GM18520 (cell line): Measurements from ENCODE around the gene ABCA3.
"Not testable (repeated sequence)": the region's sequence is repeated elsewhere in the genome, so short reads cannot be mapped to it uniquely, and the experiment has no call there.

Source experiments
- ATAC-seq: cut with Tn5 transposase; IDR thresholded peaks from one replicate; pipeline ENCODE4 v1.9.1; 2021; ENCODE audit not compliant: unreplicated experiment

ABCA3 gene

DNA sequence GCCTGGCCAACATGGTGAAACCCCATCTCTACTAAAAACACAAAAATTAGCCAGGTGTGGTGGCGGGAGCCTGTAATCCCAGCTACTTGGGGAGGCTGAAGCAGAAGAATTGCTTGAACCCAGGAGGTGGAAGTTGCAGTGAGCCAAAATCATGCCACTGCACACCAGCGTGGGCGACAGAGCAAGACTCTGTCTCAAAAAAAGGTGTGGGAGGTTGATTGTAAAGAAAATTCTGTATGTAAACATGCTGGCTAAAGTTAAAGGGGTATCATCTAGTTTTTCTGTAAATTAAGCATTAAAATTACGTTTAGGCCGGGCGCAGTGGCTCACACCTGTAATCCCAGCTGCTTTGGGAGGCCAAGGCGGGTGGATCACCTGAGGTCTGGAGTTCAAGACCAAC lies 82.0 kb downstream of the ABCA3 start:
- not testable (repeated sequence) for ATAC-seq

DNA sequence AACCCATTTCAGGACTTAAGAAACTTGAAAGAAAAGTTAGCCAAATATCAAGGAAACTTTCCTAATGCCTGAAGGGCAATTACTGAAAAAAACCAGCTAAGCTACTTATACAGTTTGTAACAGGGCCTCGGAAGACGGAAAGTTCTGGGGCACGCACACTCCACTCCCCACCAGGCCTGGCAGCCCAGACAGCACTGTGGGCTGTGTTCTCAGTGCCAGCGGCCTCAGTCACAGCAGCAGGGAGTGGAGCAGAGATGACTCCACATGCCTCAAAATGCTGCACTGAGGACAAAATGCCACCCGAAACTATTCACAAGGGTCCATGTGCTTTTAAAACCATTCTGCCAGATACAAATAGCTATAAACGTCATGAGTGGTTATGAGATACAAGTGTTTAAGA lies 82.8 kb downstream of the ABCA3 start:
- no peak for ATAC-seq

DNA sequence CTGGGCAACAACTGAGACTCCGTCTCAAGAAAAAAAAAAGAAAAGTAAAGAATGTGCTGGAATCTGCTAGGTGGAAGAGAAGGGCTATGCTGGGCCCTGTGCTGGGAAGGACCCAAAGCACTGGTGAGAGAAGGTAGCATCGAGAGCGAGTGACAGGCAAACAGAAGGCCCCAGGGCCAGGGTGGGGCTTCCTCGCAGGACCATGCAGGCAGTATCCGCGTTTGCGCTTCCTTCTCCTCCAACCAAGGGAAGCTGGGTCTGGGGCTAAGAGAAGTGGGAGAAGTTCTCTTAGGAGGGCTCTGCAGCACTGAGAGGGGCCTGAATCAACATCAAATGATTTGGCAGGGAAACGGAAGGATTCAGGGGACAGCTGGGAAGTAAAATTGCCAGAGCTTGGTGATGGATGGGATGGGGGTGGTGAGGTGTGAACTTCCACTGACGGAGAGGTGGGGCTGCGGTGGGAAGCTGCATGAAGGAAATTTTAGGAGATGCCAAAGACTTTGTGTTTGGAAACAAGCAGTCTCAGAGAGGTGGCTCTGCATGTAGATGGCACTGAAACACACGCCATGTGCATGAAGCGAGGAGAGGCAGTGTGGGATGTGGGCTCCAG lies 83.9 kb downstream of the ABCA3 start:
- ATAC-seq, result no peak

DNA sequence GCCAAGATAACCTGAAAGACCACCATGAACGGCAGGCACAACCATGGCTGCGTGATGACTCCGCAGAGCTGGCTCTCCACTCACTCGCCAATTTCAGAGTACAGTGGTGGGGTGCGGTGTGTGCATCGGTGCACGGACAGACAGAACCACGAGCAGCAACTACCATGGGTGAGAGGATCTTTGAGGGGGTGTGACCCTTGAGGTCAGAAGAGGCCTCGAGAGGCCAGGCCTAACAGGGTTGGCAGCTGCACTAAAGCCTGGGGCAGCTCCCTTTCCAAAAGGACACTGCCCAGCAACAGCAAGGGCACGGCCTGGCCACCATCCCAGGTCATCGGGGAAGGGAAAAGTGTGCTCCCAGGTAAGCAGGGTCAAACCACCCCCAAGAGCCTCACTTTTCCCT lies 87.2 kb downstream of the ABCA3 start:
- ATAC-seq, result no peak

DNA sequence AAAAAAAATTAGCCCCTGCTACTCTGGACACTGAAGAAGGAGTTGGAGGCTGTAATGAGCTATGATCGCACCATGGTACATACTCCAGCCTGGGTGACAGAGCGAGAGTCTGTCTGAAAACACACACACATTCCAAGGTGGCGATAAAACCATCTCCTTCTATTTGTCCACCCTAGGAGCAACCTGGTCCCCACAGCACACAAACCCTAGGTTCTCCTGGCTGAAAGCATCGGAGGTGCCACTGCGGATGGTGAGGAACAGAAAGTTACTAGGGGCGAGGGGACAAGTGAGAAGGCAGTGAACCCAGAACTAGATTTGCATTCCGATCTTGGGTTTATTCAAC lies 87.8 kb downstream of the ABCA3 start:
- ATAC-seq, result no peak

DNA sequence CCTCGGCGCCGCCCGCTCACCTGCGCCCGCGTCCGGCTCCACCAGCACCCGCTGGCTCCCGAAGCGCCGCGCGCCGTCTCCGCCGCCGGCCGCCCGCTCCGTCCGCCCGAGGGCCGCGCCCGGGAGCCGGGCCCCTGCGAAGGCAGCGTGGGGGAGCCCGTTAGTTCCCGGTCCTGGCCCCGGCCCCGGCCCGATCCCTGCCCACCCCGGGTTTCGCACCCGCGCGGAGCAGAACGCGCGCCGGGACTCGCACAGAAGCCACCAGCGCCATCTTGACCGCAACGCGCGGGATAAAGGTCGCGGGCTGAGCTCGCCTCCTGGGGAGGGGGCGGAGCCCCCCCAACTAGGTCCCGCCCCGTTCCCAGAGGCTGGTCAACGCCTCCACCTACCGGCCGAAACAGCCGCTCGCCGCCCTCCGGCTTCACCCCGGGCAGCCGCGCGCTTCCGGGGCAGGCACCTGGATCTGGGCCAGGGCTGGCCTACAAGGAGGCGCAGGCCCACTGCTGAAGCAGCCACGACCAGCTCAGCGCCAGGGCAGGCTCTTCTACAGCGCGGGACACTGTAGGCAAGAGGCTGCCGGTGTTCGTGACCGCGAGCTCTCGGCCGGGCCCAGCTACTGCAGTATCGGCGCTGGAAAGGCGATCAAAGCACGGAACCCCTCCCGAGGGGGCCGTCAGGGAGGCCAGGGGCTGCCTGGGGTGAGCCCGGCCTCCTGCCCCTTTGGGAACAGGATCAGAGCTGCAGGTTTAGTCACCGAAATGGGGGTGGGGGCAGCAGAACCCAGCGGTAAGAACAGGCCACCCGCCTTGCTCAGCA lies 89.0 kb downstream of the ABCA3 start, which contains the start of gene ECI1:
ECI1 (minus strand) TSS at position 292 of the 816 bp plus-strand sequence; CDS start at position 271, 21 bp downstream.
- peak; percentile 94 for ATAC-seq

DNA sequence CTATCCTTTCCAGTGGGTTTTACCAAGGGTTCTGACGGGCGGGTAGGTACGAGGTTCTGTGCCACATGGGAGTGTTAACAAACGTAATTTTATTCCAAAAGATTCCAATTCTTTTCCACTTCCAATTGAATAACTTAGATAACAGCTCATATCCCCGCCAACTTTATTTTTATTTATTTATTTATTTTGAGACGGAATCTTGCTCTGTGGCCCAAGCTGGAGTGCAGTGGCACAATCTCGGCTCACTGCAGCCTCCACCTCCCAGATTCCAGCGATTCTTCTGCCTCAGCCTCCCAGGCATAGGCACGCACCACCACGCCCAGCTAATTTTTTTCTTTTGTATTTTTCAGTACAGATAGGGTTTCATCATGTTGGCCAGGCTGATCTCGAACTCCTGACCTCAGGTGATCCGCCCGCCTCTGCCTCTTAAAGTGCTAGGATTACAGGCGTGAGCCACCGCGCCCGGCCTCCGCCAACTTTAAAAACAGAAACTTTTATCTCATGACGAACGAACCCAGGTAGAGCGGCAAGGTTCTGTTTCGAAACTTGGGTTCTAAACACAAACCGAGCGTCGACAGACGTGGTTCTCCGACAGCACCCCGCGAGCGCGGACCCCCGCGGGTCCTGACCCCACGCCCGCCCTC lies 89.8 kb downstream of the ABCA3 start:
- ATAC-seq, result no peak

DNA sequence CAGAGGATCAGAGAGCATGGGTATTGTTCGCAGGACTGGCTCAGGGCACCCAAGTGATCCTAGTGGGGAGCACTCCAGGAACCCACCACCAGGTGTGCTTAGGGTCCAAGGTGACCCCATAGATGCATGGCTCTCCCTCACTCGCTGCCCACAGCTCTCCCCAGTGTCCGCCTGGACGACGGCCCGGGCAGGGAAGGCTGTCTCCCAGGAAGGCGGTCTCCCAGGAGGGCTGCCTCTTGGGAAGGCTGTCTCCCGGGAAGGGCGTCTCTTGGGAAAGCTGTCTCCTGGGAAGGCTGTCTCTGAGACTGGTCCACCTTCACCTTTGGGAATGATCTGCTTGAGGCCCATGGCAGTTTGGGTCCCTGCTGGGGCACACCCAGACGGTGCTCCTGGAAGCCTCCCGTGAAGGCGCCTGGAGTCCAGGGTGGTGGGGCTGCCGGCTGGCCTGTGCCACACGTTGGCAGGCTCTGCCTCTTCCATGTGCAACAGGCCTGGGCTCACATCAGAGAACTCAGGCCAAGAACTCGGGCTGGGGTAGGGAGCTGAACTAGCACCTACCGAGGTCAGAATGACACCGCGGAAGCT lies 94.1 kb downstream of the ABCA3 start:
- no peak for ATAC-seq

DNA sequence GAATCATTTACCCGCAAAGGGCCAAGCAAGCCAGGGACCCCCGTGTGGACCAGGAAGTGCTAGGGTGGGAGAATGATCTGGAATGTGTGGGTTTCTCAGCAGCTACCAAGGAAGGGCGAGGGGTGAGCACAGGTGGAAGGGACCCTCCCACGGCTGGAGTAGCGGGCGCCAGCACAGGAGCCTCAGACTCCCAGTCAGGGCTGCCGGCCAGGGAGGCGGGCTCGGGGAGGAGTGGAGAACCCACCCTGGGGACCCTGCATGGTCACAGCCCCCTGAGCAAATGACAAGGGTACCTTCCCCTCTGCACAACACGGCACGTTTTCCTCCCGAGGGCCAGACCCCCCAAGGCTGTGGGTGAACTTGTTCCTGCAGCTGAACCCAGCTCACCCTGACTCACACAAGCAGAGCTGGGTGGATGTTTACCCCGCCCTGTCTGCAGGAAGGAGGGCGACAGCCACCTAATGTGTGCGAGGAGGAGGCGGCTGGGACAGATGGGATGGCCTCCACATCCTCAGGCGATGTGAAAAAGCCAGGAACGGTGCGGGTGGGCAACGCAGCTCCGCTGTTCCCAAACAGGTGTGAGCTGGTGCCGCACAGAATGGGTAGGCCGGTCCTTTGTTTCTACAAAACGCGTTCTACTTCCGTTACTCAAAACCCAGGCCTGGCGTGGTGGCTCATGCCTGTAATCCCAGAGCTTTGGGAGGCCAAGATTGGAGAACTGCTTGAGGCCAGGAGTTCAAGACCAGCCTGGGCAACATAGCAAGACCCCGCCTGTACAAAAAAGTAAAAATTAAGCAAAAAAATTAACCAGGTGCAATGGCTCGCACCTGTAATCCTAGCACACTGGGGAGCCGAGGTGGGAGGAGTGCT lies 95.4 kb downstream of the ABCA3 start:
- ATAC-seq, result no peak

DNA sequence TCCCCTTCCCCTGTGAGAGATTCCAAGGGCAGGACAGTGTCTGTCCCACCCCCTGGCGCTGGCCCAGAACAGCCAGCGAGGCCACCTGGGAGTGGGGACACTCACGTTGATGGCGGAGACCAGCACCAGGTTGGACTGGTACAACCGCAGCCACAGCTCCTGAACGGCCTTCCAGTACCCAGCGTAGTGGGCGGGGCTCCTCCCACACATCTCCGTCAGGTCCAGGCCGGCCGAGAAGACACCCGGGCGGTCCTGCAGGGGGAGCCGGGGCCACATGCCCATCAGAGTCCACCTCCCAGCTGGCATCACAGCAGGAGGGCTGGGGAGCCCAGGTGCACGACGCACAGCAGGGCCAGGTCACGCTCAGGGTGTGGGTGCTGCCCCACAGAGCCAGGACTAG lies 96.2 kb downstream of the ABCA3 start:
- ATAC-seq, result no peak

DNA sequence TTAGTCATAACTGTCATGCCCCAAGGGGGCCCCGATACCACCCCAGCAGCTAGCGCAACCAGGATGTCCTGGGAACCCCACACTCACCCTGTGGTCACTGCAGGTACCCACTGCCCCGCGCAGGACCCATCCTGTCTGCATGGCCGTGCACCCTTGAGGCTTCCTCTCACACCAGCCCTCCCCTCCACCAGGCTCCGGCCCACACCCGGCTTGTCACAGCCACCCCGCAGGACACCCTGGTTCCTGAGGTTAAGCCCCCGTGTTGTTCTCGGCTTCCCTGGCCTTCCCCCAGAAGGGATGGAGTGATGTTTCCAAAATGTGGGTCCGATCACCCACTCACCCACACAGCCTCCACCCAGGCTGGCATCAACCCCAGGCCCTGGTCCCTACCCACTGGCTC lies 96.7 kb downstream of the ABCA3 start:
- no peak for ATAC-seq

DNA sequence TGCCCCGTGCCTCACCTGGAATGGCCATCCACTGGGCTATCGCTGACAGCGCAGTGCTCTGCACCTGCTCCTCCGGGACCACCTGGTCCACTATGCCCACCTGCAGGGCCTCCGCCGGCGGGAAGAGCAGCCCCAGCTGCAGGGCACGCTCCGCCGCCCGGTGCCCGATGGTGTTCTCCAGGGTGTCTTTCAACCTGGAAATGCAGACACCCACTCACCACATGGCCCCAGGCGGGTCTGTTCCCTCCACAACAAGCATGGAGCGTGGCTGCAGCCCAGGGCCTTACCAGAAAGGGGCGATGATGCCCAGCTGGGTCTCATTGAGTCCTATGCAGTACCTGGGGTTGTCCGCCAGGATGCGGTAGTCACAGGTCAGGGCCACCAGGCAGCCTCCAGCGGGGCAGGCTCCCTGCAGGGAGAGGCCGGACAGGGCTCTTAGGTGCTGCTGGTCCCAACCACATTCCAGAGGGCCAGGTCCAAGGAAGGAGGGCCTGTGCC lies 97.4 kb downstream of the ABCA3 start:
- no peak for ATAC-seq

DNA sequence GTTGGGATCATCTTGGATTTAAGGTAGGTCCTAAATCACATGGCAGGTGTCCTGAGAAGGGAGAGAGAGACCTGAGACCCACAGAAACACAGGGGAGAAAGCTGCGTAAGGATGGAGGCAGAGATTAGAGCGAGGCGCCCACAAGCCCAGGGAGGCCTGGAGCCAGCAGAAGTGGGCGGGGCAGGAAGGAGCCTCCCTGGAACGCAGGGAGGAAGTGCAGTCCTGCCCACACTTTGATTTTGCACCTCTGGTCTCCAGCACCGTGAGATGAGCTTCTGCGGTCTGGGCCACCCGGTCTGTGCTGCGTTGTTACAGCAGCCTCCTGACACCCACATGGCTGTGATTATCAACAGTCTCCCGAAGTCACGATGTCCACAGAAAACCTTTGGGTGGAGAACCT lies 97.9 kb downstream of the ABCA3 start:
- ATAC-seq, result no peak

DNA sequence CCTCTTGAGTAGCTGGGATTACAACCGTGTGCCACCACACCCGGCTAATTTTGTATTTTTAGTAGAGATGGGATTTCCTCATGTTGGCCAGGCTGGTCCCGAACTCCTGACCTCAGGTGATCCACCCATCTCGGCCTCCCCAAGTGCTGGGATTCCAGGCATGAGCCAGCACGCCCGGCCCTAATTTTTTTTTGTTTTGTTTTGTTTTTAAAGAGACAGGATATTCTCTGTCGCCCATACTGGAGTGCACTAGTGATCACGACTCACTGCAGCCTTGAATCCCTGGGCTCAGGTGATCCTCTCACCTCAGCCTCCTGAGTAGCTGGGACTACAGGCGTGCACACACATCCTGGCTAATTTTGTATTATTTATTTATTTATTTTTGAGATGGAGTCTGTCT lies 100.2 kb downstream of the ABCA3 start:
- ATAC-seq, result not testable (repeated sequence)

DNA sequence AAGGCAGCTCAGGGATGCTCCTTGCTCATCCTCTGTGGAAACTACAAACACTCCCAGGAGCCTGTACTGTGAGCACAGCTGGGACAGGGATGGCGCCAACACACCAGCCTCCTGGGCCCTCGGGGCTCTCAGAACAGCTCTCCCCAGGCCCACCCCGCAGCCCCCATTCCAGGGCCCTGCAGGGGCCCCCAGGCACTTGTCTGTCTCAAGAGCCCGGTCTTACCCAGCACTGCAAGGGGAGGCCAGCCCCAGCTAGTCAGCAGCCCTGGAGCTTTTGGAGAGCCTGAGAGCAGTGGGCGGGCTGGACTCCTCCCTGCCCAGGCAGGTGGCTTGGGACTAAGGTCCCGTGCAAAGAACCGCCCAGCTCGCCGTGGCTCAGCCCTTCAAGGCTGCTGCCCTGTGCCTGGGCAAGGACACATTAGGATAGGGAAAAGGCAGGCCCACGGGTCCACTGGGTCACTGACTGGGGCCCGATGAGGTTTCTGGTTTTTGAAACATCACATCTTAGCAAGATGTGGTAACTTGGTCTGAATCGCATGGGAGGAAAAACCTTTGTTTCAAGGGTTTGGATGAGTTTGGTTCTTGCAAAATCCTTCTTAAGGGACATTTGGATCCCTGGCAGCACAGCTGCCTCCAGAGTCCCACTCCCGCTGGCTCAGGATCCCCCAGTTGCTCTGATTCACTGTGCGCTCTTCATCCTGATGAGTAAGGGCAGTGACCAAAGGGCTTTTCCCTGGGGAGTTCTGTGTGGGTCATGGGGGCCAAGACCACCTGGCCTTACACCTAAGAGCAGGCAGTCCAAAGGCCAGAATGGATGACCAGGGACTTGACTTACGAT lies 101.5 kb downstream of the ABCA3 start:
- no peak for ATAC-seq

DNA sequence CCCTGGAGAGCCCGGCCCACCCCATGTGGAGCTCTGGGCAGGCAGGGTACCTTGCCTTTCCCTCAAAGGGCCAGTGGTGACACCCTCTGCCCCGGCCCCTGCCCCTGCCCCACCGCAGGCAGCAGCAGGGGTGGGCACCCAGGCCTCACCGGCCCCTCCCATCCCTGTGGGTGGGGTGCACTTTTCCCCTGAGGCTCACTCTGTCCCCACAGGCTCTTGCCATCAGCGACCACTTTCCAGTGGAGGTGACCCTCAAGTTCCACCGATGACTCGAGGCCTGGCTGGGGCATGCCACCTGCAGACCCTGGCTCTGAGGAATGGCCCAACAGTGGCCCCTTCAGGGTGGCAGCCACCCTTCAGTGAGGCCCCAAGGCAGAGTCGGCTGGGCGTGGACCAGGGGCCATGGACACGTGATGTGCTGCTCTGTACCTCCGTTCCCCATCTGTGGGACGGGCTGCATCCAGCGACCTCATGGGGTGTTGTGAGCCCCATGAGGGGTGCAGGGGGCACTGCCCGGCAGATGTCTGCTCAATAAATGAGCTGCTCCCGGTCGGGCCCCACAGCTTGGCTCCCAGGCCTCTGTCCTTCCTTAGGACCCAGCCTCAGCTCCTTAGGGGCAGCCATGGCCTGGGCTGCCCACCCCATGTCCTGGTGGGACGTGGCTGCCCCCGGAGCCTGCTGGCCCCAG lies 102.2 kb downstream of the ABCA3 start:
- no peak for ATAC-seq

DNA sequence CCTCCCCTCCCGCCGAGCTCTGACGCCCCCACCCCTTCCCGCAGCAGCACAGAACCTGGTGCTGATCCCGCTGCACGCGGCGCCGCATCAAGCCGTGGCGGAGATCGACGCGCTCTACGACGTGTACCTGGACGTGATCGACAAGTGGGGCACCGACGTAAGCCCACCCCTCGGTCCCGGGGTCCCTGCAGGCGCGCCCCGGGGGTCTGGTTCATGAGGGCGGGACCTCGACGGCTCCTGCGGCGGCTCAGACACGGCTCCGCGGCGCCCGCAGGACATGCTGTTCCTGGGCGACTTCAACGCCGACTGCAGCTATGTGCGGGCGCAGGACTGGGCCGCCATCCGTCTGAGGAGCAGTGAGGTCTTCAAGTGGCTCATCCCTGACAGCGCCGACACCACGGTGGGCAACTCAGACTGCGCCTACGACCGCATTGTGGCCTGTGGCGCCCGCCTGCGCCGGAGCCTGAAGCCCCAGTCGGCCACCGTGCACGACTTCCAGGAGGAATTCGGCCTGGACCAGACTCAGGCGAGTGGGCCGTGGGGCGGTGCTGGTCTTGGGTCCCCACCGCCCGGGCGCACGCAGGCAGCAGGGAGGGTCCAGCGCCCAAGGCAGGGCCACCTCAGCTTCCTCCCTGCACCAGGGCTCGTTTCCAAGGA lies 102.9 kb downstream of the ABCA3 start:
- ATAC-seq, result no peak

DNA sequence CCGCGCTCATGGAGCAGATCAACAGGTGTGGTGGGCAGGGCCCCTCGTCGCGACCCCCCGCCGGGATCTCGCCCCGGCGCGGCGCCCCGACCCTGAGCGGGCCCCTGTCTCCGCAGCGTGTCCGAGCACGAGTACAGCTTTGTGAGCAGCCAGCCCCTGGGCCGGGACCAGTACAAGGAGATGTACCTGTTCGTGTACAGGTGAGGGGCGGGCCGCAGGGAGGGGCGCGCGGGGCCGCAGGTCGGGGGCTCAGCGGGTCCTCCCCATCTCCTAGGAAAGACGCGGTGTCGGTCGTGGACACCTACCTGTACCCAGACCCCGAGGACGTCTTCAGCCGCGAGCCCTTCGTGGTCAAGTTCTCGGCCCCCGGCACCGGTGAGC lies 103.4 kb downstream of the ABCA3 start:
- no peak for ATAC-seq
